HG03060 (cell line): ENCODE data around the gene SMAD9.

ENCODE experiments used
- ATAC-seq: cut with Tn5 transposase; IDR thresholded peaks from one replicate; pipeline ENCODE4 v1.9.1; 2021; ENCODE audit warnings: low read depth, moderate number of reproducible peaks; ENCODE audit not compliant: unreplicated experiment

Gene SMAD9

DNA sequence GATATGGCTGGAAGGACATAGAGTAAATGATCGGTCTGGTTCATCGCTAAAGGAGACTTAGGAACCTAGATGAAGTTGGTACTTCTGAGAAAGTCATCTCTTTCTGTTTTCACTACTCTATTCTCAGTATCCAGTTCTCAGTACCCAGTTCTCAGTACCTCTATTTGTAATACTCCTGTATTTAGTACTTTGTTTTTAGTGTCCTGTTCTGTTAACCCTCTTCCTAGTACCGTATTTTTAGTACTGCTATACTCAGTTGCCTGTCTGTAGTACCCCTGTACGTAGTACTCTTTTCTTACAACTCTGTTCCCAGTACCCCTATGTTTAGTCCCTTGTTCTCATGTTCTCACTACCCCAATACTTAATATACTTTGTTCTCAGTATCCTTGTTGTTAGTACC lies 99.8 kb downstream of the SMAD9 start:
- ATAC-seq: peak; percentile 57

DNA sequence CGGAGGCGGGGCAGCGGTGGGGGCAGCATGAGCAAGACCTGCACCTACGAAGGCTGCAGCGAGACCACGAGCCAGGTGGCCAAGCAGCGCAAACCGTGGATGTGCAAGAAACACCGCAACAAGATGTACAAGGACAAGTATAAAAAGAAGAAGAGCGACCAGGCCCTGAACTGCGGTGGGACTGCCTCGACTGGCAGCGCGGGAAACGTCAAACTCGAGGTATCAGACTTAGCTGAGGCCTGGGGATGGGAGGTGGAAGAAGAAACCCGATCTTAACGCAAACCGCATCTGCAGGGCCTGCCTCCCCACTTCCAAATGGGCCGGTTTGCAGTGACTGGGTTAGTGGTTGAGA lies 100.3 kb downstream of the SMAD9 start:
- peak; percentile 6 for ATAC-seq

DNA sequence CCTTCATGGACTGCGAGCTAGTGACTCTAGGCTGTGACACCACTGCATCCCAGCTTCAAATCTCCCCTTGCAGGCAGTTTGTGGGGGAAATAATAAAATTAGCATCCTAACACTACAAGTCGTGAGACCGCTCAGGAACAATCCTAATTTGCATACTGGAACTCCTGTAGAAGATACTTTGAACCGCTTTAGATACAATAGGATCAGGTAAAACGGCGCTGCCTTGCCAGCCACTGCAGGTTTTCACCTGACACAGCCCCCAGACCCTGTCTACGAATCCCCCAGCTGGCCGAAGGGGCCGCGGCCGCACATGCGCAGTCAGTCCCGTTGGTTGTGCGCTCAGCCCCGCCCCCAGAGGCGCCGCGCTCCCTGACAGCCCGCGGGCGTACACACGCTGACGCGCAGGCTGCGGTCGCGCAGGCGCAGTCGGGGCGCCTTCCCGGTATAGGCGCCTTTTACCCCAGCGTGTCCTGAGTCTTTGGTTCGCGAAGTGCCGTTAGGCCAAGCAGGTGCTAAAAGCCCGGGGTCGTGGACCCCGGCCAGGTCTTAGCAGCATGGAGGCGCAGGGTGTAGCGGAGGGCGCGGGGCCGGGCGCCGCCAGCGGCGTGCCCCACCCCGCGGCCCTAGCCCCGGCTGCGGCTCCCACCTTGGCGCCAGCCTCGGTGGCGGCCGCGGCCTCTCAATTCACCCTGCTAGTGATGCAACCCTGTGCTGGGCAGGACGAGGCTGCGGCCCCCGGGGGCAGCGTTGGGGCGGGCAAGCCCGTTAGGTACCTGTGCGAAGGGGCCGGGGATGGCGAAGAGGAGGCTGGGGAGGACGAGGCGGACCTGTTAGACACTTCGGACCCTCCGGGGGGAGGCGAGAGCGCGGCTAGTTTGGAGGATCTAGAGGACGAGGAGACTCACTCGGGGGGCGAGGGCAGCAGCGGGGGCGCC lies 101.0 kb downstream of the SMAD9 start, which contains the start of gene RFXAP:
Gene RFXAP, plus strand, starts transcription at position 419 of the 935 bp plus-strand sequence. Its CDS starts 136 bp downstream, at position 555.
- ATAC-seq: peak; percentile 52

DNA sequence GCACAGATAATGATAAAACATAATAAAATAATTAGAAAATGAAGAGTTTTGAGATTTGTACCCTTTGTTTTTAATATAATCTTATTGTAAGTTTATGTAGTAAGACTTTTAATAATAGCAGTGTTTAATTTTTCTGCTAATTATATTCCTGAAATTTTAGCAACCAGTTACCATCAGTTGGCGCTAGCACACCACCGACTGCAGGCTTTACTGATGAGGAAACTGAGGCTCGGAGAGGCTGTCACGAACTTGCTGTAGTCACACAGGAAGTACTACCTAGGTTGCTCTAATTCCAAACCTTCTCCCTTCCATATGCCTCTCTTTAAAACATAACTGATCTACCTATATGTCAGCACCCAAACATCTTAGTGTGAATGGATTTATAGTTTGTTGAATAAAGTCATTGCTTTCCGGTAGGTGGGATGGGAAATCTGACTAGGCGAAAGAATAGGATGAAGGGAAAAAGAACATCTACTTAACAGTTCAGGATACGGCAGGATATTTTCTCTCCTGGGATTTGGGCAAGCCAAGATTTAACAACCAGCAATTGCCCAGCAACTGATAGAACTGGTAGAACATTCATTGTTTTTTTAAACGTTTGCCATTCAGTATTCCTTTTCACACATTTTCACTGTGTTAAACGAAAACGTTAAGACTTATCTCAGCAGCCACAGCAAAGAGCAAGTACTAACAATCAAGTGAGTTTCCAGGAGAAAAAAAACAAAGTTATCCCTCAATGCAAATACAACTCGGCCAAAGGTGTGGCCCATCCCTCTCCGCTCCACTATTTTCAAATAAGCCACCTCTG lies 101.8 kb downstream of the SMAD9 start:
- no peak for ATAC-seq

DNA sequence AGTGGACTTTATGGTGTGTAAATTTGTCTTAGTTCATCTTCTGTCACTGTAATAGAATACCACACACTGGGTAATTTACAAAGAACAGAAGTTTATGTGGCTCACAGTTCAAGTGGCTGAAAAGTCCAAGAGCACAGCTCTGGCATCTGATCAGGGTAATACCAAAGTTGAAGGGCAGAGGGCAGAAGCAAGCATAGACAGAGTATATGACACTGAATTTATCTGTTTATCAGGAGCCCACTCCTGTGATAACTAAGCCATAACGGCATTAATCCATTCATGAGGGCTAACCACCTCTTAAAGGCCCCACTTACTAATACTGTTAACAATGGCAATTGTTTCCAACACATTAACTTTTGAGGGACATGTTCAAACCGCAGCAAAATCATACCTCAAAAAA lies 105.0 kb downstream of the SMAD9 start:
- no peak for ATAC-seq

DNA sequence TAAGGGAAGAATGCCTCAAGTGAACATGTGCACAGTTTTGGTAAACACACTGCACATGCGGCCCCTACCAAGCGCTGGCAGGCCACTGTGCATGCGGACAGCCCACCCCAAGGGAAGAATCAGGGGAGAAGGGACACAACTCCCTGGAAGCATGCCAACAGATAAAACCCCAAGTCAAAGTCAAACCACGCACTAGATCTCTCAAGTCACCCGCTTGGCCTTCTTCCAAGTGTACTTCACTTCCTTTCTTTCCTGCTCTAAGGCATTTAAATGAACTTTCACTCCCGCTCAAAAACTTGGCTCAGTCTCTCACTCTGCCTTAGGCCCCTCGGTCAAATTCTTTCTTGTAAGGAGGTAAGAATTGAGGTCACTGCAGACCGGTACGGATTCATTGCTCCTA lies 105.6 kb downstream of the SMAD9 start:
- no peak for ATAC-seq

DNA sequence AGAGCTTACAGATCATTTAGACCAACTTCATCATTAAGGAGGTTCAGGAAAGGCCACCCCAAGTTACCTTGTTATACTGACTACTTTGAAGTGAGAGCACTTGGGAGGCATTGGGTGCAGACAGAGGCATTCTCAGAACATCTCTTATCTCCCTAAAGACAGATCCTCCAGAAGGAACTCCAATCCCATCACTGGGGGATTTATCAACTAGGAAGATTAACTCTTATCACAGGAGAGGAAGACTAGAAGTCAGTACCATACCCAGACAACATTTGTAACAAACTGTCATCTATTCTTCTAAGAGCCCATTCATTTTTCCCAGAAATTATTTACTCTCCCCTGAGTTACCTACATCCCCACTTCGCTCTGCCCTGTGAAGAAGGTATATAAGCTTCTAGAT lies 106.8 kb downstream of the SMAD9 start:
- ATAC-seq: no peak

DNA sequence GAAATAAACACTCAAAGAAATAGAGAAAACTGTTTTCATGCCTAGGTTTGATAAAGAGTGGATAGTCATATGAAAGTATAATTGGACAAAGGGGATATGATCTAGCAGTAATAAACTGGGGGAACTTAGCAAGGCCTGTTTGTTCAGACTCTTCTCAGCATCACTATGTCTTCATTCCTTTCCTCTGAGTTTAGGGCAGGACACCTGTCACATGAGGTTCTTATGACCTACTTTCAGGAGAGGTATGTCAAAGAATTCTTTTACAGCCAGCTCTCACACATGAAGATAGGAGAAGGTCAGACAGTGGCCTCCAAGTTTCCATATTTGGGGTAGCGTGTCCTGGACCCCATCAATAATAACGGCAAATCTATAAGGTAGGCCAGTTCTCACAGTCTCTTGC lies 112.4 kb downstream of the SMAD9 start:
- no peak for ATAC-seq

DNA sequence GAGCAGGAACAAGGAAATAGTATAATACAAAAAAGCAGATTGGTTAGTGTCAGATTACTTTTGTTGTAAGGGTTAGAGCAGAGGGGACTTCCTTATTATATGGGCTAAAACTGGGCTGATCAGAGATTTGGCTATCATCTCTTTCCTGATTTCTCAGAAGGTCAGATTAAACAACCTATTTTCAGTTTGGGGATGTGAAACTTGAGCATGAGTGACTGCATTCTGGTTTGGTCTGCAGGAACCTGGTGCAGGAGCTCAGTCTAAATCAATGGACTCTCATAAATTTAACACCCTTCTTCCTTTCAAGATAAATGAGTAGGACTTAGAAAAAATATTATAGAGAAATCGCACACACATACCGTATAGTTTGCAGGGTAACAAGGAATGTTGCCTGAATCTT lies 113.9 kb downstream of the SMAD9 start:
- peak; percentile 49 for ATAC-seq

DNA sequence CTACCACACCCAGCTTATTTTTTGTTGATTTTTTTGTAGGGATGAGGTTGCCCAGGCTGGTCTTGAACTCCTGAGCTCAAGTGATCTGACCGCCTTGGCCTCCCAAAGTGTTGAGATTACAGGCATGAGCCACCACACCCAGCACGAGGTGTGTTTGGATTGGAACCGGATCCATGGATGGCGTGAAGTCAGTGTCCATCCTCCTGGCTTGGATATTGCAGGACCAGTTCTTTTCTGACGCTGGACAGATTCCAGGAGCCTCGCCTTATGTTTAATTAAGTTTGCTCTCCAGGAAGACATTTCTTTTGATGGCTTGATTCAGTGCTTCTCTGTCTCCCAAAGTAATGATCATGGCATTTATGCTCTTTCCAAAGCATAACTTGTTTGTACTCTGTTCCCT lies 115.5 kb downstream of the SMAD9 start:
- no peak for ATAC-seq

DNA sequence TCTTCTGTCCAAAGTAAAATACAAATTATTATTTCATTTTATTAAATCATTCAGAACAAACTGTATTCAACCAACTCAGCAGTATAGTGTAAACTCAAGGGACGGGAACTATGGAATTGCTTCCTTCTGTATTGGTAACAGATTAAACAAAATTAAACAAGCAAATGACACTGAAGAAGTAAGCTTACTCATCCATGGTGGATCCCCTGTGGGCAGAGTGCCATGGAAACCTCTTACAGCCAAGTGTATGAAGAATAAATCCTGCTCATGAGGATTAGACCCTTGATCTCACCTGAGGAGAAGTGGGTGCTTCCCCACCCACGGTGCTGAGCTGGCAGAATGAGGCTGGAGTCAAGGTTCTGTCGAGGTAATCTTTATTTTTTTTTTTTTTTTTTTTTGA lies 119.0 kb downstream of the SMAD9 start:
- no peak for ATAC-seq

DNA sequence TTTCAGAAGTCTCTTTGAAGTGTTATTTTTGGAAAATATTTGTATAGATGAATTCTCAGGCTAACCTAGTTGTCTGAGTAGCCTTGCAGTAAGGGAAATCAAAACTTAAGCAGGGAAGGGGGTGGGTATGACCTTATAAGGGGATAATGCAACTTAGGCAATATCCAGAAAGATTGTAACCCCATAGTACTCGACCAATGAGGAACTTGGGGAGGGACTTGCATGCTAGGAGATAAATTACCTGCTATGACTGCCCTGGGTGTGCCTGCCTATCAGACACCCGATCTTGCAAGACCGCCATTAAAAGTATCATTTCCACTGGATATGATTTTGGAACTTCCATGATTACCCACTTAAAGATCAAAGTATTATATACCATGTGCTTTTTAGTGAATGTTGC lies 124.0 kb downstream of the SMAD9 start:
- no peak for ATAC-seq

DNA sequence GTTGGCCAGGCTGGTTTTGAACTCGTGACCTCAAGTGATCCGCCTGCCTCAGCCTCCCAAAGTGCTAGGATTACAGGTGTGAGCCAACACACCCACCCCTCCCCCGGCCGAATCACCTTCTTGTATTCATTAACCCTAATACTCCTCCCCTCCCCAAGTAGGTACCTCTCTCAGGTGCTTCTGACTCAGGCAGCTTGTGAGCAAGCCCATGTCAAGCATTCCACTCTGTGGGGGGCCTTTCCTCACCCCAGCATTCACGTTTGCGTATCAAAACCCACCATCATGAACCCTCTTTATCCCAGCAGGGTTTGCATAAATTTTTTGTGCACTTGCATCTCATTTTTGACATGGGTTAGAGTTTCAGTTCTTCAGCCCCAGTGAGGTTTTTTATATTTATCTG lies 124.6 kb downstream of the SMAD9 start:
- no peak for ATAC-seq
